Psoas muscle (tissue), 8 donors: Measurements from ENCODE around the gene PAX8. TPM values are rescaled to one million over a fixed set of nuclear protein-coding genes. Genes with fewer than 3 reads are reported as not detected.
"Not testable (repeated sequence)": the region's sequence is repeated elsewhere in the genome, so short reads cannot be mapped to it uniquely, and the experiment has no call there.

Experiments used
- ATAC-seq, 4 donors: fragments of 200-7000 bp; cut with Tn5 transposase; one replicate each; pipeline ENCODE4 v1.9.1; 2020; ENCODE audit warnings: moderate library complexity in 3 of 4, mild to moderate bottlenecking in 2 of 4
- DNase-seq, 2 donors: peaks; one replicate each; pipeline ENCODE4 v3.0.0-alpha.2; 2020
- H3K27ac ChIP-seq: fragments of 200-600 bp; one replicate; pipeline ENCODE4 v1.8.0; 2022
- H3K27me3 ChIP-seq, 3 donors: fragments of 200-600 bp in 1 of 3; one replicate each; pipeline versions ENCODE4 v1.6.1 to v1.8.0; 2013 to 2022; ENCODE audit warnings: low read length in 2 of 3, mild to moderate bottlenecking in 2 of 3, moderate library complexity in 1 of 3; ENCODE audit not compliant: insufficient read depth in 3 of 3
- H3K36me3 ChIP-seq, 2 donors: fragments of 200-600 bp in 1 of 2; one replicate each; pipeline versions ENCODE4 v1.6.1 to v1.8.0; 2013 to 2022; ENCODE audit warnings: low read depth in 1 of 2, mild to moderate bottlenecking in 1 of 2, moderate library complexity in 1 of 2; ENCODE audit not compliant: insufficient read depth in 1 of 2
- H3K4me1 ChIP-seq: fragments of 200-600 bp; one replicate; pipeline ENCODE4 v1.8.0; 2022
- H3K4me3 ChIP-seq: fragments of 200-600 bp; one replicate; pipeline ENCODE4 v1.8.0; 2022; ENCODE audit warnings: mild to moderate bottlenecking
- H3K9me3 ChIP-seq: fragments of 200-600 bp; one replicate; pipeline ENCODE4 v1.8.0; 2022
- WGBS, 3 donors: extraction: QIAGEN DNeasy Blood & Tissue Kit; methylation state at CpG; one replicate each; pipeline versions ENCODE4 v1.1.6 to v1.1.7; 2013; 5-methylcytosine and 5-hydroxymethylcytosine counted together
- intact Hi-C, 2 donors: fragments of 100-400 bp; cut with DNase I; formaldehyde crosslinking; loops; one replicate each; pipeline versions ENCODE4 v1.11.0 to v1.14.2; 2022
- long read RNA-seq, 2 donors: library from polyadenylated mRNA; unstranded; transcript quantifications; one replicate each; pipeline ENCODE4 v2.0.0, GENCODE V29; 2021
- polyA plus RNA-seq, 3 donors: library from polyadenylated mRNA; stranded (reverse); fragments of 200-250 nt; gene quantifications; one replicate each; pipeline ENCODE4 v1.2.3, GENCODE V29; 2013
- total RNA-seq, 4 donors: library from RNA; stranded (reverse); fragmentation: NEBNext Ultra II Directional in 2 of 4; extraction: Animal tissue kit (Norgen Biotek cat#: 25700) in 2 of 4; gene quantifications; one replicate each; pipeline versions ENCODE4 v1.2.1 to v1.2.4, GENCODE V29; 2021 to 2023
- TF ChIP-seq, protein P1 (sequence below): fragments of 200-600 bp; IDR thresholded peaks from one replicate; pipeline ENCODE4 v1.8.0; 2022; ENCODE audit warnings: antibody characterized with exemption
- donor health status: healthy with polysubstance abuse.
- donor health status: DM: no; HTN: no; CAD: no; lungs with moderate emphysema.
- donor health status: Bipolar disorder and iron deficiency.
- donor health status: healthy.
- donor health status: DM: yes; HTN: yes; CAD: no.
- donor health status: DM: no; HTN: no; CAD: no.
- donor health status: DM: no; HTN: no; CAD: no.
- donor health status: DM: yes; HTN: yes; CAD: no.

Gene PAX8
- total RNA-seq (under 1 TPM in 3 of 4 donors, not detected in 1; 0.19 to 0.36 (median 0.34) TPM), polyA plus RNA-seq (1 to 10 TPM in 1 of 3 donors, under 1 TPM in 2; 0.12 to 3.1 (median 0.78) TPM)
- long read RNA-seq, donor 1, result 0 reads
- long read RNA-seq, donor 2, partial matches to known transcripts, result 1 of 1 reads
- long read RNA-seq, donor 2, other reads (novel, unspliced or antisense), result 0 of 1 reads

DNA sequence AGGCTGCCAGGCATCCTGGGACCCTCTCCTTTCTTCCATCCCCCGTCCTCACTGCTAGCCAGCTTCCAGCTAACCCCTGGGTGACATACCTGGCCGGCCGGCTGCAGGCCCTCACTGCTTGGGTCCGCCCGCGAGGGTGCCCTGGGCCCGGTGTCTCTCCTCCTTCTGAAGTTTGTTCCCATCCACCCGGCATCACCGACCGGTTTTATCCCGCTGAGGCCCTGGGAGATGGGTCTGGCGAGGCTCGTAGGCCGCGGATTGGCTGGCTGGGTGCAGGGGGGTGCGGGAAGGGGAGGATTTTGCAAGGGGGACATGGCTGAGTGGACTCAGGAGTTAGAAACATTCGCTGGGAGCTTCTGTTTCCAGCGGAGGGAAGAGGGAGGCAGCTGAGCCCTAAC is at the start of gene PAX8:
TSS of gene PAX8 (minus strand) at position 180 of the 398 bp plus-strand sequence. CDS start 527 bp downstream, outside the sequence.
- Histone ChIP-seq H3K9me3 (no peaks in the 10 kb centered on the region), H3K4me1 (no peaks in the 10 kb centered on the region), H3K4me3 (no peak within 1 kb of the TSS), H3K36me3 (no peaks in the 10 kb centered on the region), H3K27ac (no peak within 1 kb of the TSS), H3K27me3 (peaks cover 0 to 35% (median 12%) of the 10 kb centered on the region in 3 donors)
- intact Hi-C loops, result no loop called here
- WGBS, 3 donors, result 71 to 88% (median 78%) methylated on average over 18 of the region's 18 CpGs
- no peak for ATAC-seq
- TF ChIP-seq, protein P1, sequence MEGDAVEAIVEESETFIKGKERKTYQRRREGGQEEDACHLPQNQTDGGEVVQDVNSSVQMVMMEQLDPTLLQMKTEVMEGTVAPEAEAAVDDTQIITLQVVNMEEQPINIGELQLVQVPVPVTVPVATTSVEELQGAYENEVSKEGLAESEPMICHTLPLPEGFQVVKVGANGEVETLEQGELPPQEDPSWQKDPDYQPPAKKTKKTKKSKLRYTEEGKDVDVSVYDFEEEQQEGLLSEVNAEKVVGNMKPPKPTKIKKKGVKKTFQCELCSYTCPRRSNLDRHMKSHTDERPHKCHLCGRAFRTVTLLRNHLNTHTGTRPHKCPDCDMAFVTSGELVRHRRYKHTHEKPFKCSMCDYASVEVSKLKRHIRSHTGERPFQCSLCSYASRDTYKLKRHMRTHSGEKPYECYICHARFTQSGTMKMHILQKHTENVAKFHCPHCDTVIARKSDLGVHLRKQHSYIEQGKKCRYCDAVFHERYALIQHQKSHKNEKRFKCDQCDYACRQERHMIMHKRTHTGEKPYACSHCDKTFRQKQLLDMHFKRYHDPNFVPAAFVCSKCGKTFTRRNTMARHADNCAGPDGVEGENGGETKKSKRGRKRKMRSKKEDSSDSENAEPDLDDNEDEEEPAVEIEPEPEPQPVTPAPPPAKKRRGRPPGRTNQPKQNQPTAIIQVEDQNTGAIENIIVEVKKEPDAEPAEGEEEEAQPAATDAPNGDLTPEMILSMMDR, result no peak
- DNase-seq, result no peak

- intact Hi-C loops, result no loop called here
- TF ChIP-seq, protein P1, result no peak
- Histone ChIP-seq H3K4me3 (no peak overlapping the region), H3K4me1 (no peaks in the 10 kb centered on the region), H3K36me3 (no peaks in the 10 kb centered on the region), H3K27ac (no peak overlapping the region), H3K27me3 (no peaks in the 10 kb centered on the region), H3K9me3 (no peaks in the 10 kb centered on the region)
- DNase-seq, result no peak
- no peak for ATAC-seq
- WGBS, 3 donors, result 93 to 96% (median 95%) methylated on average over 3 of the region's 3 CpGs
These were observed 49.3 kb upstream of the PAX8 start for GRCh38 chr2:113328043-113328442.

DNA sequence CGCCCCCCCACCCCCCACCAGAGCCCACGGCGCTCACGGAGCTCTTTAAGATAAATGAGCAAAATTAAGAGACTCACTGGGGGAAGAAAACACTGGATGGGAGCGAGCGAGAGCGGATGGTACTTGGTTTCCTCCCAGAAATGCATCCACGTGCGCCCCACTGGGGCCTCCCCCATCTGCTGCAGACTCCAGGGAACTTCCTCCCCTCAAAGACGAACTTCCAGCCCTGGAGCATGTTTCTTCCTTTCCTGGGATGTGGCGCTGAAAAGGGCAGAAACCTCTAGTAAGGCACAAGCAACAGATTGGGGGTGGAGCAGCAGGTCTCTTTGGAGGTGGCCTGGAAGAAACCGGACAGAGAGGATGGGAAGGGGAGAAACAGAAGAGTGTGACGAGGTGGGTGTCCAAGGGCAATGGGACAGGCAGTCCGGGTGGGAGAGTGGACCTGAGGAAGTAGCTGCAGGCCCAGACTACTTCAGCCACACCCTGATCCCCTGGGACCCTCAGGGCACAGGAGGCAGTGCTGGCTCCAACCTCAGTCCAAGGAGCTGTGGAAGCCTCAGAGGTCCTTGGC is 46.5 kb upstream of the PAX8 start:
- DNase-seq, H3K27ac ChIP-seq, H3K9me3 ChIP-seq, H3K36me3 ChIP-seq, intact Hi-C loops, H3K27me3 ChIP-seq, H3K4me1 ChIP-seq: not testable (repeated sequence)
- 17 to 36% (median 23%) methylated on average over 14 of the region's 14 CpGs for WGBS, 3 donors
- peak in 3 of 4 donors; percentile 23 to 43 (median 24) for ATAC-seq
- peak overlapping the region; percentile 52 for H3K4me3 ChIP-seq

DNA sequence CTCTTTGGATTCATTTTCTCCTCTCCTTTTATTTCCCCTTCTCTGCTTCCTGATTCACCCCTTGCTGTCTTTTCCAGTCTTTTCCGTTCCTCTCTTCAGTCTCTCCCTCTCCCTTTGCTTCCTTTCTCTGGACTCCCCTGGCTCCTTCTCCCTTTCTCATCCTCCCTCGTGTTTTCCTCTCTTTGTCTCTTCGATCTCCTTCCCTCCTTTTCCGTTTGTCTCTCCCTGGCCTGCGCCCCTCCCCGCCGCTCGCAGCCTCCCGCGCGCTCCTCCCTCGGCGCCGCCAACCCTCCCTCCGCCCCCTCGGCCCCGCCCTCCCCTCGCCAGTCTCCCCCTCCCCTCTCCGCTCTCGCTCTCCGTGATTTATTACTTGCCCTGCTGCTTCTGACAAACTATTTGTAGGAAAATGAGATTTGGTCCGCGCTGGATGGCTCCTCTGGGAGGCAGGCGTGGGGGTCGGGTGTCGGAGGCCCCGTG is 46.0 kb upstream of the PAX8 start:
- intact Hi-C loops, result no loop called here
- no peaks in the 10 kb centered on the region for H3K36me3 ChIP-seq
- H3K27ac ChIP-seq, result no peak overlapping the region
- H3K4me3 ChIP-seq, result peak overlapping the region; percentile 52
- peak; percentile 55 to 66 for DNase-seq
- TF ChIP-seq, protein P1, result no peak
- 0 to 1% (median 1%) methylated on average over 27 of the region's 27 CpGs for WGBS, 3 donors
- H3K27me3 ChIP-seq, result no peaks in the 10 kb centered on the region
- H3K9me3 ChIP-seq, result no peaks in the 10 kb centered on the region
- ATAC-seq, result peak in 3 of 4 donors; percentile 70 to 87 (median 75)
- H3K4me1 ChIP-seq, result no peaks in the 10 kb centered on the region

- H3K27me3 ChIP-seq, ATAC-seq, H3K4me3 ChIP-seq, intact Hi-C loops, H3K36me3 ChIP-seq, H3K9me3 ChIP-seq, H3K4me1 ChIP-seq, DNase-seq, H3K27ac ChIP-seq: not testable (repeated sequence)
- 37 to 78% (median 53%) methylated on average over 3 to 5 of the region's 5 CpGs for WGBS, 3 donors
These were observed 44.4 kb upstream of the PAX8 start for GRCh38 chr2:113323129-113323528.

DNA sequence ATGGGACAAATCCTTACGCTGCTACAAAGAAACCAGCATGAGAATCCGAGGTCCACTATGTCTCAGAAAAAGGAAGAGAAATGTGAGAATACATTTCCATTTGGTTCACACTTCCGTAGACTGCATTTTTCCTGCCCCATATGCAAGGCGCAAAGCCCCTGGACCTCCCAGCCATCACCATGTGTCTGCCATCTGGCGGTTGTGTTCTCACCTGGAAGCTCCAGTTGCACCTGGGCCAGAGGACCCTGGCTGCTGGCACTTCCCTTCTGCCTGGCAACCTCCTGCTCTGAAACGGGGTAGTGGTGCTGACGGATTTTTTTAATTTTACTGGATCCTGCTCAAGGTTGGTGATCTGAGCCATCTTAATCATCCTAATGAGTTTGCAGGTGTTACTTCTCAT is 41.4 kb upstream of the PAX8 start:
- ATAC-seq, H3K4me1 ChIP-seq, H3K4me3 ChIP-seq, DNase-seq, H3K27ac ChIP-seq, H3K9me3 ChIP-seq, intact Hi-C loops, H3K27me3 ChIP-seq, H3K36me3 ChIP-seq: not testable (repeated sequence)
- 82 to 89% (median 84%) methylated on average over 7 of the region's 7 CpGs for WGBS, 3 donors

DNA sequence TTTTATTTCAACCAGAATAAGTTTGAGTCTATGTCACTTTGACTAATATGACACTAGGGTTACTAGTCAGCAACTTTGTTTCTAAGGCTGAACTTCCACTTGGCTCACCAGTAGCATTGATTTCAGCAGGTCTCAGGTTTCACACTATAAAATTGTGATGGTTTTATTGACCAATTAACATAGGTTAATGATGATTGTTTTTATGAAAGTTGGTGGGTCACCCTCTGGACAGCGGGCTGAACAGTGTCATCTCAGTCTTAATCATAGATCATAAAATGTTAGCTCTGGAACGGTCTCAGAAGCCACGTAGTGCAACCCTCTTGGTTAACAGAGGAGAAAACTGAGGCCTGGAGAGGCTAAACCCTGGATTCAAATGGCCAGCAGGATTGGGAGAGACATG is 40.2 kb upstream of the PAX8 start:
- H3K27ac ChIP-seq, intact Hi-C loops, H3K36me3 ChIP-seq, H3K27me3 ChIP-seq, ATAC-seq, DNase-seq, H3K4me1 ChIP-seq, H3K9me3 ChIP-seq, H3K4me3 ChIP-seq: not testable (repeated sequence)
- 82 to 89% (median 83%) methylated on average over 3 of the region's 3 CpGs for WGBS, 3 donors
